K562 (cell line): ENCODE data around the gene CDC45. TPM values are rescaled to one million over a fixed set of nuclear protein-coding genes. Genes with fewer than 3 reads are reported as not detected.

Source experiments
- ATF6 ChIP-seq: sonication (generic); formaldehyde crosslinking; IDR thresholded peaks from 2 replicates; pipeline ENCODE4 v1.4.0; 2020; ENCODE audit warnings: mild to moderate bottlenecking, missing genetic modification reagents
- BACH1 ChIP-seq: fragments of 200-800 bp; sonication (Bioruptor generic); IDR thresholded peaks from 2 replicates; pipeline ENCODE4 v1.6.1; 2016; ENCODE audit warnings: missing genetic modification characterization, missing compliant biosample characterization
- CBX5 ChIP-seq: IDR thresholded peaks from 2 replicates; pipeline ENCODE4 v1.6.1; 2014; ENCODE audit warnings: low read depth, borderline replicate concordance
- EHMT2 ChIP-seq: fragments of 450-650 bp; IDR thresholded peaks from 2 replicates; pipeline ENCODE4 v1.6.1; 2018; ENCODE audit warnings: antibody characterized with exemption
- FOS ChIP-seq: IDR thresholded peaks from 3 replicates; pipeline ENCODE4 v1.6.1; 2011; ENCODE audit not compliant: insufficient read length; ENCODE audit errors: extremely low read depth
- FOXJ2 ChIP-seq: fragments of 200-800 bp; sonication (Bioruptor generic); IDR thresholded peaks from 2 replicates; pipeline ENCODE4 v1.6.1; 2016; ENCODE audit warnings: missing genetic modification characterization, missing compliant biosample characterization
- HDAC2 ChIP-seq: fragments of 450-650 bp; IDR thresholded peaks from 2 replicates; pipeline ENCODE4 v1.6.1; 2016; ENCODE audit warnings: mild to moderate bottlenecking
- ILF3 ChIP-seq: fragments of 450-650 bp; IDR thresholded peaks from 2 replicates; pipeline ENCODE4 v1.6.1; 2018; ENCODE audit warnings: antibody characterized with exemption, mild to moderate bottlenecking, moderate library complexity, borderline replicate concordance
- JUND ChIP-seq, 2 experiments: IDR thresholded peaks; 2 replicates in 1 of 2; 3 replicates in 1 of 2; pipeline ENCODE4 v1.6.1; 2011; ENCODE audit warnings: borderline replicate concordance in 2 of 2, low read depth in 2 of 2, low read length in 2 of 2, improper control_type of control experiment in 1 of 2, missing biosample characterization in 1 of 2, missing genetic modification characterization in 1 of 2, missing genetic modification reagents in 1 of 2
- LEF1 ChIP-seq: fragments of 450-650 bp; IDR thresholded peaks from 2 replicates; pipeline ENCODE4 v1.6.1; 2016; ENCODE audit warnings: mild to moderate bottlenecking
- MLLT1 ChIP-seq, 2 experiments: fragments of 450-650 bp; IDR thresholded peaks; 2 replicates each; pipeline ENCODE4 v1.6.1; 2016
- MTA3 ChIP-seq: fragments of 450-650 bp; formaldehyde crosslinking; IDR thresholded peaks from 2 replicates; pipeline ENCODE4 v1.6.1; 2017; ENCODE audit warnings: mild to moderate bottlenecking, borderline replicate concordance
- RBM22 ChIP-seq: fragments of 200-400 bp; formaldehyde crosslinking; IDR thresholded peaks from 2 replicates; pipeline ENCODE4 v1.6.1; 2018; ENCODE audit warnings: low read length, low read depth; ENCODE audit not compliant: poor library complexity, severe bottlenecking
- SP1 ChIP-seq: sonication (generic); formaldehyde crosslinking; IDR thresholded peaks from 2 replicates; pipeline ENCODE4 v1.8.1; 2022; ENCODE audit warnings: mild to moderate bottlenecking, missing genetic modification reagents
- TCF3 ChIP-seq: sonication (generic); formaldehyde crosslinking; IDR thresholded peaks from 2 replicates; pipeline ENCODE4 v1.4.0; 2020; ENCODE audit warnings: mild to moderate bottlenecking, missing genetic modification reagents
- TCF7L2 ChIP-seq: fragments of 150-350 bp; IDR thresholded peaks from 2 replicates; pipeline ENCODE4 v1.6.1; 2016; ENCODE audit warnings: low read depth, mild to moderate bottlenecking, low read length, moderate library complexity
- ZNF143 ChIP-seq: sonication (generic); formaldehyde crosslinking; IDR thresholded peaks from 2 replicates; pipeline ENCODE4 v1.9.0; 2022; ENCODE audit warnings: mild to moderate bottlenecking, missing genetic modification reagents
- ZNF212 ChIP-seq: fragments of 450-650 bp; formaldehyde crosslinking; IDR thresholded peaks from 2 replicates; pipeline ENCODE4 v1.4.0; 2020; ENCODE audit warnings: mild to moderate bottlenecking
- ZNF263 ChIP-seq: sonication (generic); formaldehyde crosslinking; IDR thresholded peaks from 2 replicates; pipeline ENCODE4 v1.8.0; 2022; ENCODE audit warnings: mild to moderate bottlenecking, missing genetic modification reagents, borderline replicate concordance
- ZNF347 ChIP-seq: fragments of 450-650 bp; formaldehyde crosslinking; IDR thresholded peaks from 2 replicates; pipeline ENCODE4 v1.4.0; 2020; ENCODE audit warnings: low read depth, mild to moderate bottlenecking, moderate library complexity
- ZSCAN29 ChIP-seq: fragments of 450-650 bp; IDR thresholded peaks from 2 replicates; pipeline ENCODE4 v1.6.1; 2017
- polyA plus RNA-seq, 8 experiments: library from polyadenylated mRNA; depleted of rRNA in 4 of 8; stranded (reverse) in 5 of 8; unstranded in 3 of 8; fragments of >200 nt; fragmentation: Nextera tagmentation in 2 of 8; fragmentation: Illumina TruSeq in 1 of 8; extraction: Ambion mirVana in 2 of 8; extraction: Trizol in 1 of 8; gene quantifications; 2 replicates each; pipeline versions ENCODE4 v1.2.1 to v1.2.3, GENCODE V29; 2011 to 2014; ENCODE audit warnings: inconsistent platforms in 1 of 8, missing spikeins in 1 of 8
- total RNA-seq, 7 experiments: library from RNA; depleted of rRNA in 6 of 7; stranded (reverse); fragments of >200 nt in 6 of 7; fragmentation: Illumina TruSeq in 2 of 7; extraction: Trizol in 2 of 7; gene quantifications; 2 replicates each; pipeline versions ENCODE4 v1.2.1 to v1.2.3, GENCODE V29; 2011 to 2021; ENCODE audit warnings: low replicate concordance in 1 of 7
- TF ChIP-seq, protein P1 (sequence below): fragments of 250-450 bp; sonication (Bioruptor Pico); IDR thresholded peaks from 2 replicates; pipeline ENCODE4 v1.8.0; 2021; ENCODE audit warnings: borderline replicate concordance, mild to moderate bottlenecking, moderate library complexity; ENCODE audit not compliant: poor library complexity, severe bottlenecking
- TF ChIP-seq, protein P2 (sequence below), 3 experiments: fragments of 200-800 bp in 1 of 3; sonication (Bioruptor generic) in 1 of 3; sonication (generic) in 1 of 3; formaldehyde crosslinking in 1 of 3; IDR thresholded peaks; 2 replicates each; pipeline versions ENCODE4 v1.6.1 to v1.8.0; 2016 to 2022; ENCODE audit warnings: mild to moderate bottlenecking in 2 of 3, missing compliant biosample characterization in 2 of 3, missing genetic modification characterization in 2 of 3, missing genetic modification reagents in 1 of 3

CDC45 gene
- total and polyA plus RNA-seq, 9 of the 15 experiments (the other 6 are each of a cell fraction or from before 2014, with no cell fraction given), result 251 to 580 (median 410) TPM

DNA sequence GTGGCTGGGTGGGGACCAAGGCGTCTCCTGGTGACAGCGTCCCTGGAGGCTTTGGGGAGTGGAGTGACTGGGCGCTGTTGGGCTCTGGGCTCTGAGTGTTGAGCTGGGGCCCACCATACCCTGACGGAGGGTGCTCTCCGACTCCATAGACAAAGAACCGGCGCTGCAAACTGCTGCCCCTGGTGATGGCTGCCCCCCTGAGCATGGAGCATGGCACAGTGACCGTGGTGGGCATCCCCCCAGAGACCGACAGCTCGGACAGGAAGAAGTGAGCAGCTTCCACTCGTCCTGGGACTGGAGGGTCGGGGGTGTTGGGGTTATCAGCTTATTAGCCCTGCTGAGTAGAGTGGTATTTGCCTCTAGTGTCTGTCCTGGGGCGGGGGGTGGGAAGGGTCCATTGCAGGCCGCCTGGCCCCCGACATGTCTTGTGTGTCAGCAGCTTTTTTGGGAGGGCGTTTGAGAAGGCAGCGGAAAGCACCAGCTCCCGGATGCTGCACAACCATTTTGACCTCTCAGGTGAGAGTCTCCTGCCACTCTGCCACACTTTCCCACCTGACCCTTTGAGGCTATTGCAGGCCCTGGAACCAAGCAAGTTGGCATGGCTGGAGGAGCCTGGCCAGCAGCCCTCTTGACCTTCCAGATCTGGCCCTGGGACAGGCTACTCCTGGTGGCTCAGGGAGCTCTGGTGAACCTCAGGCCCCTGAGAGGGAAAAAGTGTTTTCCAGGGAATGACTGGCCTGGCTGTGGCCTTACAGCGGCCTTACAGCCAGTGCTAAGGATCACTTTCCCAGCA is 36.9 kb downstream of the CDC45 start (continued):
- TF ChIP-seq ATF6 (no peak), ZNF212 (CRISPR knock-in tag) (no peak), FOXJ2 (tag) (no peak), LEF1 (no peak), SP1 (CRISPR knock-in tag) (no peak), ZNF263 (CRISPR knock-in tag) (0 out of 2 replicates have a peak, but pooled peaks have one; percentile 12), BACH1 (tag) (no peak), MLLT1 (IDR thresholded peaks at IDR 0.05) (no peak), EHMT2 (no peak), HDAC2 (no peak), RBM22 (peak; percentile 75), TCF3 (CRISPR knock-in tag) (no peak), ZNF347 (CRISPR knock-in tag) (no peak), JUND (IDR thresholded peaks at IDR 0.05; ENCODE audit: borderline replicate concordance, low read depth, low read length) (no peak), JUND (tag; IDR thresholded peaks at IDR 0.05; ENCODE audit: borderline replicate concordance, low read depth, low read length) (no peak), FOS (no peak), MTA3 (no peak), ZSCAN29 (no peak), TCF7L2 (no peak), CBX5 (no peak), ZNF143 (0 out of 2 replicates have a peak, but pooled peaks have one; percentile 10), ILF3 (no peak)
- TF ChIP-seq, protein P1, sequence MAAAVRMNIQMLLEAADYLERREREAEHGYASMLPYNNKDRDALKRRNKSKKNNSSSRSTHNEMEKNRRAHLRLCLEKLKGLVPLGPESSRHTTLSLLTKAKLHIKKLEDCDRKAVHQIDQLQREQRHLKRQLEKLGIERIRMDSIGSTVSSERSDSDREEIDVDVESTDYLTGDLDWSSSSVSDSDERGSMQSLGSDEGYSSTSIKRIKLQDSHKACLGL (CRISPR knock-in tag), result no peak
- TF ChIP-seq, protein P2, sequence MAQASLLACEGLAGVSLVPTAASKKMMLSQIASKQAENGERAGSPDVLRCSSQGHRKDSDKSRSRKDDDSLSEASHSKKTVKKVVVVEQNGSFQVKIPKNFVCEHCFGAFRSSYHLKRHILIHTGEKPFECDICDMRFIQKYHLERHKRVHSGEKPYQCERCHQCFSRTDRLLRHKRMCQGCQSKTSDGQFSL (CRISPR knock-in tag; IDR thresholded peaks at IDR 0.05), result peak; percentile 83
- TF ChIP-seq, protein P2 (tag; IDR thresholded peaks at IDR 0.05), result no peak
